Dermis blood vessel endothelial cell (primary cell): Measurements from ENCODE around the gene TRIM47. TPM values are rescaled to one million over a fixed set of nuclear protein-coding genes. Genes with fewer than 3 reads are reported as not detected.

Source experiments
- DNase-seq: peaks from one replicate; pipeline ENCODE4 v3.0.0; 2010
- total RNA-seq: library from RNA; depleted of rRNA; stranded (reverse); fragments of >200 nt; gene quantifications from 2 replicates; pipeline ENCODE4 v1.2.3, GENCODE V29; 2014

Gene TRIM47
- total RNA-seq, 1 donor from 2014 or later, result 109 TPM

DNA sequence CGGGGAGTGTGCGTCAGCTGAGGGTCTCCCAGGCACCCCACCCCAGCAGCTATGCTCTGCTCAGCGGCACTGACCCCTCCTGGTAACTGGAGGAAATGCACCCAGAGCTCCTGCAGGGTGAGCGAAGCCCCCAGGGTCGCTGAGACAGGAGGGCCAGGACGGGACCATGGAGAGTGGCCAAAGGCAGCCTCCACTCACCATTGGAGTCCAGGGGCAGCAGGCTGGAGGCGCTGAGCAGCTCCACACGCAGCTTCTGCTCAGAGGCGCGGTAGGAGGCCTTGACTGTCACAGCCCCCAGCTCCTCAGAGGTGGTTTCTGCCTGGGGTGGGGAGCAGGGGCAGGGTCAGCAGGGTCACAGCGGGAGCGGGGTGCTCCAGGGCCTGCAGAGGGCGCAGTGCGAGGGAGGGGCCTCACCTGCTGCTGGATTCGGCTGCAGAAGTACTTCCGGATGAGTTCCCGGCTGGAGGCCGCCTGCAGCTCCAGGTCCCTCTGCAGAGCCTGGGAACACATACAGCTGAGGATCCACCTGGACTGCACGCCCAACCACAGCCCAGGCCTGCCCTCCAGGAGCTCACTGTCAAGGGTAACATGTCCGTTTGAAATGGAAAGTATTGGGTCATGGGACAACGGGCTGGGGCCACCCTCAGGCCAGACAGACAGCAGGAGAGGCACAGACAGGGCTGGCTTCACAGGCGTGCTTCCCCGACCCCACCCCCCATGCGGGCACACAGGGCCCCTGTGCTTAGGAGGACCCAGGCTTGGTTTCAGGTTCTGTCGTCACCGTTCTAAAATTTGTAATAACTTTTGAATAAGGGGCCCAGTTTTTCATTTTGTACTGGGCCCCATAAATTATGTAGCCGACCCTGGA, 48.0 kb downstream of the TRIM47 start:
- peak; percentile 52 for DNase-seq

GRCh38 chr17:75829747-75830146, 48.6 kb downstream of the TRIM47 start:
- no peak for DNase-seq

DNA sequence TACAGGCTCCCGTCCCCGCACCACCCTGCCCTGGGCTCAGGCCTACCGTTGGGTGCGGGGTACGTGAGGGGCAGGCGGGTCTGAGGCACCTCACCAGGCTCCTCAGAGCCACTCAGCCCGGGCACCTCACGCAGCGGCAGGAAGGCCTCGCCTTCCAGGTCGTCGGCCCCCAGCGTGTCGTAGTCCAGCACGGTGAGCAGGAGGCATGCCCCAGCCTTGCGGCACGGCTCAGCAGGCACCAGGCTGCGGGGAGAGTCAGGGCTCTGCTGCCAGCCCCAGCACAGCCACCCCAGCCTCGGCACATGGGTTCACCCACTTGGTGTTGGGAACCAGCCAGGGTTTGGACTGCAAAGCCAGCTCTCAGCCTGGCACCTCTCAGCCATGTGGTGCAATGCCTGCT, 49.6 kb downstream of the TRIM47 start:
- DNase-seq, result no peak

DNA sequence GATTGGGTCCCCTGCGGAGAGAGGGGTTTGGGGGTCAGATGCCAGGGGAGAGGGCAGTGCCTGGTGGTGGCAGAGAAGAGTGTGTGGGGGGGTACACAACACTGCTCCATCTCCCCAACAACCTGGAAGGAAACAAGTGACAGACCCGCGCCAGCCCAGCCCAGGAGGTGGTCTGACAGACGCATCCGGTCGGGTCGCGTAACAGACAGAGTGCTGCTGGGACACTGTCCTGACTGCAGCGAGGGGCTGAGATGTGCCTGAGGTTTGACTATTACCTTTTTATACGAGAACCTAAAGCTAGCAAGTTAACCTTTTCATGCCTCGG, 50.3 kb downstream of the TRIM47 start:
- DNase-seq, result no peak

DNA sequence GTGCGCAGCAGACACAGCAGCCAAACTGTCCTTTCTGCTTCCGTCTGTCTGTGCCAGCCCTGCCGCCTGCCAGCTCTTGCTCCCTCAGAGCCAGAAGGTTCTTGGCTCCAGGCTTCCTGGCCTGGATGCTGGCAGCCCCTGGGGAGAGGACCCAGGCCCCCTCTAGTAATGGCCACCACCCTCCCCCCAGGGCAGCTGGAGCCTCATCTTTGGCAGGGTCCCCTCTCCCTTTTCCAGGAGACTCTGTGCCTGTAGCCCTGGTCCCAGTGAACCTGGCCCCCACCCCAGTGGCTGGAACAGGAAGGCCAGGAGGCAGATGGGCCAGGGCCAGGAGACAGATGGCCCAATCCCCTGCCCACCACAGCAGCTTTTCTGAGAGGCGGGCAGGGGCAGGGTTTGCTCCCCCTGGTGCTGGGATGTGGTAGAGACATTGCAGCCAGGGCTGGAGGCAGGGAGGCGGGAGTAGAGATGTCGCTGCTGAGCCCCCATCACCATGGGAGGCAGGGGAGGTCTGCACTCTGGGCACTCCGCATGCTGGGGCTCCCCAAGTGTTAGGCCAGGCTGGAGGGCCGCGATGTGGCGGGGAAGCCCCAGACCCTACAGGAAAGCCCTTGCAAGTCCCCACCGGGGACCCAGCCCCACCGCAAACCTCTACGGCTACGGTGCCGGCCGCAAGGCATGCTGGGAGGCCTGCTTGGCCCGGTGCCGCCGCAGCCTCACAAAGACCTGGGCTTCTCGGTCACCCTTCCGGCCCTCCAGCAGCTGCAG, 50.9 kb downstream of the TRIM47 start:
- DNase-seq, result peak; percentile 87

GRCh38 chr17:75826561-75827307, 51.6 kb downstream of the TRIM47 start:
- DNase-seq, result peak; percentile 45

DNA sequence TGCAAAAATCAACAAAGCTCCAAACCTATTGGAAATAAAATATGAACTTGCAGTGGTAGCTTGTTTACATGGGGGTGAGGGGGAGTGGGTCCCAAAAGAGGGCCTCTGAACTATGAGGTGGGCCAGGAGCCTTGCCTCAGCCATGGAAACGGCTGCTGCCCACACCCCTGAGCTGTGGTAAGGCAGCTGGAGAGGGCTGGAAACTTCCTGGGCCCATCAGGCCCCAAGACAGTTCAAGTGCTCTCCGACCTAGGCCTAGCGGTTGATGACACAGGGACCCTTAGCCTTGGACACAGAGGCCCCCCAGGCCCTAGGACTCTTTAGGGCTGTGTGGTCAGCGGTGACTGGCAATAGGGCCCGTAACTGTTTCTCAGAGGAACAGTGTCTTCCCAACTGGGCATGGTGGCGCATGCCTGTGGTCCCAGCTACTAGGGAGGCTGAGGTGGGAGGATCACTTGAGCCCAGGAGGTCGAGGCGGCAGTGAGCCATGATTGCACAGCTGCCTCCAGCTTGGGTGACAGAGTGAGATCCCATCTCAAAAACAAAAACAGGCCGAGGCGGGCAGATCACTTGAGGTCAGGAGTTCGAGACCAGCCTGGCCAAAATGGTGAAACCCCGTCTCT, 52.5 kb downstream of the TRIM47 start:
- no peak for DNase-seq

- no peak for DNase-seq
These were observed 53.2 kb downstream of the TRIM47 start for GRCh38 chr17:75825149-75825552.

DNA sequence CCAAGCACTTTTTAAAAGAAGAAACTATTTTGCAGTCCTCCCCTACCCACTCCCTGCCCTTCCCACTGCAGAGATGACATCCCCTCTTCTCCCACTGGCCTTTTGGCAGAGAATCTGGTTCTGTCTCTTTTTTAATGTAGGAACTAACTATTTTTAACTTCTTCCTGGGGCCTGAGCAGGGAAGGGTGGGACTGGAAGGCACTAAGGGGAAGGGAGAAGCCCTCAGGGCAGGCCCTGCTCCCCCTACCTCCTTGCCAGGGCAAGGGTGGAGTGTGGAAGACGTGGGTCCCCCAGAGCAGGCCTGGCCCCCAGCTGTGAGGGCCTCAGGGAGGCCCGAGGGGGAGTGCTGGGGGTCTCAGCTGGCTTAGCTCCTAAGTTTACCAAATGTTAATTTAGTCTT, 53.7 kb downstream of the TRIM47 start:
- no peak for DNase-seq

Other genes with a start within 250 kb of the TRIM47 start
- 0.09 TPM in 1 of 2 replicates, not detected in the other for gene SMIM5, start 245.1 kb downstream of the TRIM47 start, total RNA-seq
- gene RECQL5, start 211.4 kb downstream of the TRIM47 start, total RNA-seq, result 14.6 and 16.2 TPM in 2 replicates
- 68.2 and 84.7 TPM in 2 replicates for gene SAP30BP, start 211.2 kb downstream of the TRIM47 start, total RNA-seq
- 34.4 and 125 TPM in 2 replicates for gene ITGB4, start 157.1 kb downstream of the TRIM47 start, total RNA-seq
- 66.0 and 66.5 TPM in 2 replicates for gene GALK1, start 113.4 kb downstream of the TRIM47 start, total RNA-seq
- 10.9 and 12.4 TPM in 2 replicates for gene UNK, start 93.8 kb downstream of the TRIM47 start, total RNA-seq
- gene UNC13D, start 34.2 kb downstream of the TRIM47 start, total RNA-seq, result 3.2 and 3.4 TPM in 2 replicates
- gene WBP2, start 23.2 kb downstream of the TRIM47 start, total RNA-seq, result 19.2 and 54.3 TPM in 2 replicates
- 42.4 and 43.1 TPM in 2 replicates for gene TRIM65, start 18.4 kb upstream of the TRIM47 start, total RNA-seq
- 24.0 and 49.3 TPM in 2 replicates for gene MRPL38, start 26.3 kb upstream of the TRIM47 start, total RNA-seq
- 6.2 and 11.6 TPM in 2 replicates for gene FBF1, start 62.5 kb upstream of the TRIM47 start, total RNA-seq
- gene ACOX1, start 100.6 kb upstream of the TRIM47 start, total RNA-seq, result 68.4 and 79.8 TPM in 2 replicates
- gene TEN1, start 100.7 kb upstream of the TRIM47 start, total RNA-seq, result 14.0 and 20.8 TPM in 2 replicates
- 0.51 and 2.1 TPM in 2 replicates for gene CDK3, start 122.3 kb upstream of the TRIM47 start, total RNA-seq
- gene EVPL, start 148.7 kb upstream of the TRIM47 start, total RNA-seq, result under 0.01 and 0.05 TPM in 2 replicates
- 28.2 and 60.7 TPM in 2 replicates for gene SRP68, start 193.9 kb upstream of the TRIM47 start, total RNA-seq
- gene GALR2, start 196.2 kb upstream of the TRIM47 start, total RNA-seq, result 0.19 TPM in 1 of 2 replicates, not detected in the other
- not detected in 2 replicates for gene ZACN, start 200.6 kb upstream of the TRIM47 start, total RNA-seq
- 102 and 114 TPM in 2 replicates for gene EXOC7, start 225.2 kb upstream of the TRIM47 start, total RNA-seq